G401.6 (cell line): ENCODE measurements around the gene FYB2.

Experiments used
- FAIRE-seq: peaks from 2 replicates; lab custom pipeline; 2012; peaks lifted over from hg19 to GRCh38; lab: Jason Lieb, UNC

The FYB2 gene

DNA sequence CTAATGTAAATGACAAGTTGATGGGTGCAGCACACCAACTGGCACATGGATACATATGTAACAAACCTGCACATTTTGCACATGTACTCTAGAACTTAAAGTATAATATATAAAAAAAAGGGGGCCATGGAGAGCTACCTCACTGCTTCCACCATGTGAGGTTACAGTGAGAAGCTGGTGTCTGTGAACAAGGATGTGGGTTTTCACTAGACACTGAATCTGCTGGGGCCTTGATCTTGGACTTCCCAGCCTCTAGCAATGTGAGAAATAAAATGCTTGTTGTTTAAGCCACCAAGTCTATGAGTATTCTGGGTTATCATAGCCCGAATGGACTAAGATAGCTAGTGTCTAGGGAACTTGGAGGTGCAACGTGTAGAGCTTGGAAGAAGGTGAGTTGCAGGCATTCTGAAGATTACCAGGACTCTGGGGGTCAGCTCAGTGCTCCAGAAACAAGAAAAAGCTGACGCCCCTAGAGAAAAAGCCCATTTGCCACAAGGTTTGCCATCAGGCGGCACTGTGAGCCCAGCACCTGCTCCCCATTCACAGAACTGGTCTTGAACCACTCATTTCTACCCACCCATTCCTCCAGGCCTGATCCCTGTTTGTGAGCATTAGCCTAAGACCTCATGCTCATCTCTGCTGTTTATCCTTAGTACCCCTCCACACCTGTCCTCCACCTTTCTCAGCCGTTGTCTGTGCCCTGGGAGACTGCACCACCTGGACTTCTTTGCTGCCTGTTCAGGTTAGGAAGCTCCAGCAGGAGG is 15.1 kb upstream of the FYB2 start:
- FAIRE-seq: no peak

GRCh38 chr1:56833088-56833487 is 13.9 kb upstream of the FYB2 start:
- no peak for FAIRE-seq

DNA sequence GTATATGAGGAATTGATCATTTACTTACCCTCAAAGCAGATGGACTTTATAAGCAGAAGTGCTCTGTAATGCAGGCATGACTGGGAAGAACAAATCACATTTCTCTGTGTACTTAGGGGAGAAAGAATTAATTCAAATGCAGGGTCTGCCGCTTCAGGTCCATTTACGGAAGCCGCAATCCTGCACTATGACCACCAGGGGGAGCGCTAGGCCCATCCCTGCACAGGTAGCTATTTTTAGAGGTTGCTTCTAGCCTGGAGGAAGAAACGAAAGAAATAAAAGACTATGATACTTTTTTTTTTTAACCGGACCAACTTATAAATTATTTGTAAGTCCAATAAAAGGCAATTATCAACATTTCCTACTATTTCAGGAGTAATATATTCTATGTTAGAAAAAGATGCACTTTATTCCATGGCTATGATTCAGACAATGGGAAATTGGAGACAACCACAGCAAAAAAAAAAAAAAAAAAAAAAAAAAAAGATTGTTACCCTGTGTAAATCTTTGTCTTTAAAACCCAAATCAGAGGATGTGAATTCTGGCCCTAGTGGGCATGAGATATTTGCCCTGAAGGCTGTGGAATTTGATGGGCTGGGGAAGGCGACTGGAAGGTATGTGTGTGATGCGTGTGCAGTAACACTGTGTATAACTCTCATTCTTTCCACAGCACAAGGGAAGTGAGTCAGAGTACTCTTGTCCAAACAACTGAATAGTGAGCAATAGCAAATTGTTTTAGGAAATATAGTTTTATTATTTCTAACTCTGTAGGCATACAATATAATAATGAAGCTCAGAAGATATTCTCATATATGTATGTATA is 12.9 kb upstream of the FYB2 start:
- peak; percentile 82 for FAIRE-seq

- no peak for FAIRE-seq
Measured at GRCh38 chr1:56830052-56830451, 10.8 kb upstream of the FYB2 start.

- no peak for FAIRE-seq
Measured at GRCh38 chr1:56827711-56828110, 8.5 kb upstream of the FYB2 start.

DNA sequence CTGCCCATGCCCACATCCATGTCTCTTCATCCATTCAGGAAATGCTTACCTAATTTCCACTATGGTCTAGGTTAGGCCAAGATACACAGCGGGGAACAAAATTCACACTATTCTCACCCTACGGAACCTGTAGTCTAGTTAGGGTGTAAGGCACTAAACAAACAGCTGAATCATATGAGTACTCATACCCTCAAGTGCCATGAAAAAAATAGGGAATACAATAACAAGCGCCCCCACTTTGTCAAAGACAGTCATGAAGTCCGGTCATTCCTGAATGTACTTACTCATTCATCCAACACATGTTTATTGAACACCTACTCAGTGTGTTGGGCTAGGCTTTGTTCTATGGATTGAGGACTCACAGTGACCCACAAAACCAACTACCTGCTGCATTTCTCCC is 6.2 kb upstream of the FYB2 start:
- no peak for FAIRE-seq

GRCh38 chr1:56824938-56825337 is 5.7 kb upstream of the FYB2 start:
- no peak for FAIRE-seq

- no peak for FAIRE-seq
Measured at GRCh38 chr1:56824271-56824670, 5.1 kb upstream of the FYB2 start.

GRCh38 chr1:56821462-56821797 is 2.2 kb upstream of the FYB2 start:
- FAIRE-seq: no peak

DNA sequence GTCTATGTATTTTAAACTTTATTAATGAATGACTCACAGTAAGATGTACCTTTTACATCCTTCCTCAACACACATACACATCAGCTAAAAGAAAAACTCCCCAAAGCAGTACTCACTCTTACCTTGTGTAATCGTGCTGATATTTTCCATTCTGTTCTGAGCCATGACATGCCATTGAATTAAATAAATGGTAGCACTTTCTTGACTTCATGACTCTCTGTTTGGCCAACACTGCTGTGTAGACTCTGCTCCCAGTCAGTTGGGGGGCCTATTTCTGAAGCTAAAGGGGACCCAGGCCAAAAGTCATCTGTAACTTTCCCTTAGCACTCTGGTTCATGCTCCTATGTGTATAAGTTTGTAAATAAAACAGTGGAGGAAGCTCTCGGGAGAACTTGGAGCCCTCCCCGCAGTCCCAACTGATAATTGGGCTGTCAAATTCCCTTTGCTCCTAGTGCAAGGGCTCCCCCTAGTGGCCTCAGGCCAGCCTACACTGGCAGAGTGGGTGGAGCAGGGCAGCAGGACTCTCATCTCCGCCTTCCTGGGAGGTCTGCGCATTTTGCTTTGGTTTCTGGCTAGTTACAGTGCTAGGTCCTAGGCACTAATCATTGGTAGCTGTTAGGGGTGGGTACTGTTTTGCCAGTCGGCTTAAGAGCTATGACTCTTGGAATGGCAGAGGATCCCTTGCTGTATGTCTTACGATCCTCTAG is 1.7 kb upstream of the FYB2 start:
- FAIRE-seq: no peak

DNA sequence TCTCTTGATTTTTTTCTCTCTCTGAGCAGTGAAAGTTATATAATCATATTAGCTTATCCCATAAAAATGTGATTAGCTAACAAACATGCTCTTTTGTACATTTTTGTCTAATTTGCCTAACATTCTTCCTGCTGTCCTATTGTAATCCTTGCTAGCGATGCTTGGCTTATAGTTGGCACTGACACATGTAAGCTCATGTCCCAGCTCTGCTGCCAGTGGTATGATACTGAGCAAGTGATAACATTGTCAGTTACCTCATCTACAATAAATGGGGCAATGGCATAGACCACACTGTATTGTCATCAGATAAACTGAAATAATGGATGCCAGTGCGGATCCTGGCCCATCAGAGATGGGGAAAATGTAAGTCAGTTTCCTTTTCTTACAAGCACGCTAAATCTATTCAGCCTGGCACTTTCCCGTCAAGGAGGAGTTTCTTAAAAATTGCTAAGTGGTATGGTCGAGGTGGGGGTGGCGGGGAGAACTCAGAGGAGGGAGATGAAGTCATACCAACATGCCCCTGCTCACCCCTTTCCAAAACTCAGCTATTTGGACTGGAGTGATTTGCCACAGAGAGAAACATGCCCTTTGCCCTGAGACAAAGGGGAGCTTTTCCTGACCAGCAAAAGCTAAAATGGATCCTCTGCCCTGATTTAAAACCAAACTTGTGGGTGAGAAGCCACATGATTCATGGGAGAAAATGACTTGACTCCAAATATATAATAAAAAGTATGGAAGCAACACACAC is 1.3 kb downstream of the FYB2 start:
- FAIRE-seq: no peak

- FAIRE-seq: no peak
Measured at GRCh38 chr1:56816909-56817308, 2.3 kb downstream of the FYB2 start.

DNA sequence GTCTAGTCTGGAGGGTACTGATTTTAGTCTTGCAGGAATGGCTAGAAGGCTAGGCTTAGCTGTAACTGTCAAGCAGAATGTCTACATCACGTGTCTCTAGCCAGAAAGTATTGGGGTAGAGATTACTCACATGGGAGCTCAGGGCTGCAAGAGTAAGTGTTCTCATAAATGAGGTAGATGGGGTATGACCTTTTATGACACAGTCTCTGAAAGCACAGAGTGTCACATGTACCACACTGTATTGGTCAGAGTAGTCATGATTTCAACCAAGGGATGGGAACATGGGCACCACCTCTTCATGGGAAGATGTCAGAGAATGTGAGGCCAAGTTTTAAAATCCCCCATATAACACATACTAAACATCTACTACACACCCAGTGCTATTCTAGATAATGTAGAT is 2.9 kb downstream of the FYB2 start:
- no peak for FAIRE-seq

DNA sequence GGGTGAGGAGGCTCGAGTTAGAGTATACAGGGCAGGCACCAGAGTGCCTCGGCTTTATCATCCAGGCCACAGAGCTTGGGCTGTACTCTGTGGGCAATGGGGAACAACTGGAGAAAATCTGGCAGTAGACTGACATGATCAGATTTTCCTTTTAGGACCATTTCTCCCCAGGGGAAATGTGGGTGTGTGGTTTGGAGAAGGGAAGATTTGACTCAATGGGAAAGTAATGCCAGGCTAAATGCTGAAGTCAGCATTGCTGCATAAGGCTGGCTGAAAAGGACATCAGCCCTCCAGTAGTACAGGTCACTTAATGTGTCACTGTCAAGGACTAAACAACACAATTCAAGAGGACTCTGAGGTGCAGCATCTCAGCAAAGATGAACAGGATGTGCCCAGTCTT is 5.0 kb downstream of the FYB2 start:
- FAIRE-seq: no peak

DNA sequence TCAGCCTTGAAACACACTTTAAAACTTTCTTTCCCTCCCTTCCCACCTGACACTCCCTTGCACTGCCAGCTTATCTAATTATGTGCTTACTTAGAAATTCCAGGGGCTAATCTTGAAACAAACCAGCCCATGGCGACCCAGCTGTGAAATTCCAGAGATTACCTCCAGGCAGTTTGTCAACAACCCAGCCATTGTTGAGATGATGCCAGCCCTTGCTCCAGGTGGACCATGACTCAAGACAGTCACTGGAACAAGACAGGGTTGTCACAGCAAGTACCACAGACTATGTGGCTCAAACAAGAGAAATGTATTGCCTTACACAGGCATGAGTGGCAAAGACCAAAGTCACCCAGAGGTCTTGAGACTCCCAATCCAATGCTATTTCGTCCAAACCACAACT is 7.9 kb downstream of the FYB2 start:
- FAIRE-seq: no peak

DNA sequence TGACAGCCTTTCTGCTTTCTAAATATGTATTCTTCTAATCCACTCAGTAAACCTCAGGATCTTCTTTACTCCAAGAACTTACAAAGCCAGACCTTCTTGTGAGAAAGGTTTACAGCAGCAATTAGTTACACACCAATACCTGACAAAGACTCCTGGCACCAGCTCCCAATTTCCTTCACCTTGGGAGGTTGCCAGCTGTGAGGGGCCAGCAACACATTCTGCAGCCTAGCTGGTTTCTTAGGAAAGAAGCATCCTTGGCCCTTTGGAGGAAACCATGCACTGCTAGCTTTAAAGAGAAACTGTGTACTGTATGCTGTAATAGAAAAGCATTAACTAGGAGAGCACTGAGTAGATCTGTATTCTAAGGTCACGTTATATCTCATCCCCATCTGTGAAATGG is 10.8 kb downstream of the FYB2 start:
- no peak for FAIRE-seq

DNA sequence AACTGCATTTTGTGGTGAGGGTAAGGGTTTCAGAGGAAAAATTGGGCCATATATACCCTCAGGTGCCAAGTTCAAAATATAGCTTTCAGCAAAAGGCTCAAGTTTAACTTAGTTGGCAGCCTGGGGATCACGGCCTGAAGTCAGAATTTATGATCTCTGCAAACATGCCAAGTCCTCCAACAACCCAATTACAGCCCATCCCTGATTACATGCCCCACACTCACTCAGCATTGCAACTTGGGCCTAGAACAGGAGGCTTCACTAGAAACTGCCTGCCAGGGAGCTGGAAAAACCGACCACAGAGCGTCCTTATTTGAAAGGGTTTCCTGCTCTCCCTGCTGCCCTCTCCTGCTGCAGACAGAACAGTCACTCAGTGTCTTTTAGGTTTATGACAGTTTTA is 12.4 kb downstream of the FYB2 start:
- FAIRE-seq: no peak

- no peak for FAIRE-seq
Measured at GRCh38 chr1:56803561-56804156, 15.5 kb downstream of the FYB2 start.

DNA sequence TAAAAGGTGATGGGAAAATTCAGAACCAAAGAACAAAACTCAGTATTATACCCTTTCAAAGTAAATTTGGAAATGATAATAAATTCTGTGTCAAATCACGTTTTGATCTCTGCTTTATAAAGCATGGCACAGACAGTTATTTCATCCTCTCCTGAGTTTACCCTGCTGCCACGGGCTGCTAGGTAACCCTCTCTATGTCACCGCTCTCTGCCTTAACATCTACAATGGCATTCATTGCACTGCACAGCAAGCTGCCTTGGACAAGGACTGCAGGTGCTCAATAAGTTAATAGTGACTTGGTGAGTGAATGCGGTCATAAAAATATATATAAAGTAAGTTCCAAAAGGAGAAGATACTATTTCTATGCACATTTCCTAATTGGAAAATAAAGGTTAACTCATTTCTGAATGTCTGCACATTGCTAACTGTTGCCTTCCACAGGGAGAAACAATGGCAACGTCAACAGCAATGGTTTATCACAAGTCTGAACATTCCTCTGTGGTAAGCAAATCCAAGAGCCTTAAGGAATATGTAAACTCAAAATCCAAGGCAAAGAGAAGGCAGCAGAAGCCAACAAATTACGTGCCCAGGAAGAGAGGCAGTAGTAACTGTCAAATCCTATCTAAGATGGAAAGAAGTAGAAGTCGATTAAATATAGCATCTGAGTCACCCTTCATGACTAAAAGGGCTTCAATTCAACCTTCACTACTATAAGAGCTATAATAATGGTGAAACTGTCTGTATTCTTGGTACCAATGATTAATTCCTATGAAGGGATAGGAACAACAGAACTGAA is 19.4 kb downstream of the FYB2 start:
- no peak for FAIRE-seq

- FAIRE-seq: no peak
Measured at GRCh38 chr1:56798053-56798471, 21.1 kb downstream of the FYB2 start.

GRCh38 chr1:56797065-56797685 is 22.0 kb downstream of the FYB2 start:
- no peak for FAIRE-seq
